Activated B cell treated with CpG ODN at 0.5 μM for 24 hours (primary cell): ENCODE data around the gene LSM5. TPM values are rescaled to one million over a fixed set of nuclear protein-coding genes. Genes with fewer than 3 reads are reported as not detected.

Experiments used
- ATAC-seq: fragments of 200-7000 bp; cut with Tn5 transposase; one replicate; pipeline ENCODE4 v1.10.0; 2021; ENCODE audit warnings: low read depth, mild to moderate bottlenecking, moderate library complexity
- CTCF ChIA-PET: fragments of 350-600 bp; sonication (Branson Sonifier 250); formaldehyde crosslinking; loops from one replicate; lab custom pipeline; 2021; ENCODE audit warnings: antibody characterized with exemption; lab: Charles Lee
- POLR2A ChIA-PET: fragments of 350-600 bp; sonication (Branson Sonifier 250); formaldehyde crosslinking; loops from one replicate; lab custom pipeline; 2021; ENCODE audit warnings: antibody characterized with exemption; lab: Charles Lee
- DNase-seq: peaks from one replicate; pipeline ENCODE4 v3.0.0; 2022
- H3K27ac Mint-ChIP-seq: one replicate; pipeline ENCODE4 v1.8.0; 2020; ENCODE audit warnings: mixed read lengths
- H3K27me3 Mint-ChIP-seq: one replicate; pipeline ENCODE4 v1.8.0; 2021; ENCODE audit warnings: mixed read lengths
- H3K36me3 Mint-ChIP-seq: one replicate; pipeline ENCODE4 v1.8.0; 2021; ENCODE audit warnings: low read depth, mixed read lengths
- H3K4me1 Mint-ChIP-seq: one replicate; pipeline ENCODE4 v1.8.0; 2021; ENCODE audit warnings: mixed read lengths
- H3K4me3 Mint-ChIP-seq: one replicate; pipeline ENCODE4 v1.8.0; 2020; ENCODE audit warnings: mild to moderate bottlenecking, mixed read lengths
- H3K9me3 Mint-ChIP-seq: one replicate; pipeline ENCODE4 v1.8.0; 2020; ENCODE audit warnings: mixed read lengths
- CTCF ChIP-seq: fragments of 200-600 bp; IDR thresholded peaks from one replicate; pipeline ENCODE4 v1.8.0; 2022; ENCODE audit warnings: antibody characterized with exemption, mild to moderate bottlenecking
- intact Hi-C: fragments of 100-400 bp; cut with micrococcal nuclease; formaldehyde crosslinking; loops from one replicate; pipeline ENCODE4 v1.15.1; 2024
- total RNA-seq: library from RNA; stranded (reverse); gene quantifications from 2 replicates; pipeline ENCODE4 v1.2.3, GENCODE V29; 2022

Gene LSM5
- total RNA-seq, 1 donor from 2014 or later = 53.3 TPM

GRCh38 chr7:32535162-32535702 is 45.1 kb upstream of the LSM5 start:
- intact Hi-C loops = no loop called here
- TF ChIP-seq CTCF = no peak
- no peaks in the 10 kb centered on the region for H3K27me3 Mint-ChIP-seq
- ChIA-PET CTCF (no interaction called here), POLR2A (no interaction called here)
- H3K27ac Mint-ChIP-seq = no peak overlapping the region
- H3K9me3 Mint-ChIP-seq = no peaks in the 10 kb centered on the region
- H3K4me3 Mint-ChIP-seq = no peak overlapping the region
- DNase-seq = no peak
- H3K36me3 Mint-ChIP-seq = peaks cover 18% of the 10 kb centered on the region
- peaks cover 13% of the 10 kb centered on the region for H3K4me1 Mint-ChIP-seq
- no peak for ATAC-seq

GRCh38 chr7:32533276-32534029 is 43.3 kb upstream of the LSM5 start:
- Mint-ChIP-seq H3K27ac (no peak overlapping the region), H3K4me1 (peaks cover 9% of the 10 kb centered on the region)
- no peak for ATAC-seq

GRCh38 chr7:32532716-32533115 is 42.5 kb upstream of the LSM5 start:
- Mint-ChIP-seq H3K4me3 (no peak overlapping the region), H3K4me1 (peaks cover 13% of the 10 kb centered on the region), H3K27me3 (no peaks in the 10 kb centered on the region), H3K36me3 (peaks cover 24% of the 10 kb centered on the region), H3K9me3 (no peaks in the 10 kb centered on the region), H3K27ac (no peak overlapping the region)
- no peak for DNase-seq
- CTCF ChIA-PET = no interaction called here
- POLR2A ChIA-PET = no interaction called here
- no peak for TF ChIP-seq CTCF
- ATAC-seq = no peak
- intact Hi-C loops = no loop called here

More at GRCh38 chr7:32533276-32534029, 43.3 kb upstream of the LSM5 start:
- ChIA-PET POLR2A (no interaction called here), CTCF (no interaction called here)
- no peak for TF ChIP-seq CTCF
- Mint-ChIP-seq H3K27me3 (no peaks in the 10 kb centered on the region), H3K4me3 (no peak overlapping the region), H3K9me3 (no peaks in the 10 kb centered on the region), H3K36me3 (peaks cover 18% of the 10 kb centered on the region)
- intact Hi-C loops = no loop called here
- DNase-seq = no peak

GRCh38 chr7:32532086-32532485 is 41.9 kb upstream of the LSM5 start:
- no peak for TF ChIP-seq CTCF
- no peak for DNase-seq
- Mint-ChIP-seq H3K9me3 (no peaks in the 10 kb centered on the region), H3K4me1 (peaks cover 13% of the 10 kb centered on the region), H3K36me3 (peaks cover 27% of the 10 kb centered on the region), H3K27ac (no peak overlapping the region), H3K4me3 (no peak overlapping the region), H3K27me3 (no peaks in the 10 kb centered on the region)
- no peak for ATAC-seq
- CTCF ChIA-PET = no interaction called here
- intact Hi-C loops = no loop called here
- POLR2A ChIA-PET = no interaction called here

- TF ChIP-seq CTCF = no peak
- POLR2A ChIA-PET = no interaction called here
- intact Hi-C loops = no loop called here
- Mint-ChIP-seq H3K4me3 (no peak overlapping the region), H3K9me3 (no peaks in the 10 kb centered on the region), H3K4me1 (peaks cover 13% of the 10 kb centered on the region), H3K36me3 (peaks cover 27% of the 10 kb centered on the region), H3K27me3 (no peaks in the 10 kb centered on the region), H3K27ac (no peak overlapping the region)
- DNase-seq = no peak
- CTCF ChIA-PET = no interaction called here
- ATAC-seq = no peak
These were observed 41.2 kb upstream of the LSM5 start for GRCh38 chr7:32531402-32531801.
